GM21529 (cell line): Measurements from ENCODE around the gene CTNNB1.
A peak's percentile ranks its signal among the peaks of the same experiment; 100 is the strongest.

ENCODE experiments used
- ATAC-seq: cut with Tn5 transposase; IDR thresholded peaks from one replicate; pipeline ENCODE4 v1.9.1; 2021; ENCODE audit not compliant: unreplicated experiment

CTNNB1 gene

GRCh38 chr3:41190509-41191284, 8.6 kb upstream of the CTNNB1 start:
- no peak for ATAC-seq

GRCh38 chr3:41192885-41193284, 6.4 kb upstream of the CTNNB1 start:
- ATAC-seq, result no peak

- no peak for ATAC-seq
Measured at GRCh38 chr3:41193794-41194539, 5.3 kb upstream of the CTNNB1 start.

GRCh38 chr3:41194701-41195100, 4.6 kb upstream of the CTNNB1 start:
- ATAC-seq, result no peak

- ATAC-seq, result no peak
Measured at GRCh38 chr3:41195946-41196345, 3.4 kb upstream of the CTNNB1 start.

GRCh38 chr3:41196499-41197410, 2.5 kb upstream of the CTNNB1 start:
- no peak for ATAC-seq

GRCh38 chr3:41198046-41198445, 1.3 kb upstream of the CTNNB1 start:
- ATAC-seq, result no peak

- peak; percentile 1 for ATAC-seq
Measured at GRCh38 chr3:41198526-41198925, 779 bp upstream of the CTNNB1 start.

- ATAC-seq, result peak; percentile 21
Measured at GRCh38 chr3:41199866-41200668, 762 bp downstream of the CTNNB1 start.

GRCh38 chr3:41200669-41201021, 1.3 kb downstream of the CTNNB1 start:
- no peak for ATAC-seq

GRCh38 chr3:41202075-41202833, 2.9 kb downstream of the CTNNB1 start:
- no peak for ATAC-seq

- ATAC-seq, result no peak
Measured at GRCh38 chr3:41202834-41203345, 3.6 kb downstream of the CTNNB1 start.

- ATAC-seq, result no peak
Measured at GRCh38 chr3:41204369-41204768, 5.1 kb downstream of the CTNNB1 start.

GRCh38 chr3:41205591-41205990, 6.3 kb downstream of the CTNNB1 start:
- no peak for ATAC-seq

- ATAC-seq, result no peak
Measured at GRCh38 chr3:41207355-41207754, 8.1 kb downstream of the CTNNB1 start.

- ATAC-seq, result no peak
Measured at GRCh38 chr3:41208507-41209220, 9.4 kb downstream of the CTNNB1 start.

GRCh38 chr3:41209646-41210045, 10.3 kb downstream of the CTNNB1 start:
- no peak for ATAC-seq

GRCh38 chr3:41210966-41211365, 11.7 kb downstream of the CTNNB1 start:
- no peak for ATAC-seq

GRCh38 chr3:41212088-41212487, 12.8 kb downstream of the CTNNB1 start:
- no peak for ATAC-seq
